AG09319 (cell line): ENCODE results near the gene PARP3.

Experiments used
- DNase-seq: peaks from one replicate; pipeline ENCODE4 v3.0.0-alpha.2; 2010; ENCODE audit warnings: low read depth; ENCODE audit errors: extremely low read depth
- TF ChIP-seq, protein P1 (sequence below): IDR thresholded peaks from 2 replicates; pipeline ENCODE4 v1.5.1; 2011; ENCODE audit warnings: low read depth, mild to moderate bottlenecking, inconsistent platforms, low read length, moderate library complexity

The PARP3 gene

DNA sequence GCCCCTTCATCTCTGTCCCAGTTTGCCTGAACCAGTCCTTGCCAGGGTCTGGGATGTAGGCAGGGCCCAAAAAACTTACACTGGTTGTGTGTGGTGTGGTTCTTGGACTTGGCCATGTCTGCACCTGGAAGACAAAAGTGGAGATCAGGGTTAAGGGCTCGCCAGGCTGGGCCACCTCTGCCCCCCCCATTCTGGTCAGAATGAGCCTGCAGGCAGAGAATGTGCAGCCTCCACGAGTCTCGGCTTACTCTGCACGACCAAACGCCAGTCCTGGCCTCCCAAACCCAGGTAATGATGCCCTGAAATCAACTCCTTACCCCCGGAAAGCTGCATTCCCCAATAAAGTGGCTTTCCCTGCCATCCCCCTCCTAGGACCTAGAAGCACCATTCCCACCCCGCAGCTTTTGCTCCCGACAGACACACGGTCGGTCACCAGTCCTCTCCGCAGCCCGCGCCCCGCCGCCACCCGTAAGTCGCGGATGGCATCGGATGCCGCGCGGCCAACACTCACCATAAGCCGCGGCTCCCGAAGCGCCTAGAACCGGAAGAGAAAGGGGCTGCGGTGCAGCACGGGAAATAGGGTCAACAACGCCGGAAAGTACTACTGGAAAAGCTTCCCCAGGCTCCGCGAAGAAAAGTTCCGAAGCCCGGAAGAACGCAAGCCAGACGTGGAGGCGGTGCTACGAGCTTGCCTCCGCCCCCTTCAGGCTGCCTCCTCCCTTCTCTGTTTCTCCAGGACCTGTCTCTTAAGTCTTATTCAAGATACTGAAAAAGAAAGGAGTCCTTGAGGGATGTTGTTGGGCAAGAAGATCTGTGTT is 53.4 kb downstream of the PARP3 start, which contains the start of gene RPL29:
Gene RPL29 (minus strand): TSS at position 550 of the 818 bp plus-strand sequence. CDS start 434 bp downstream, at position 116.
- peak; percentile 88 for DNase-seq
- TF ChIP-seq, protein P1, sequence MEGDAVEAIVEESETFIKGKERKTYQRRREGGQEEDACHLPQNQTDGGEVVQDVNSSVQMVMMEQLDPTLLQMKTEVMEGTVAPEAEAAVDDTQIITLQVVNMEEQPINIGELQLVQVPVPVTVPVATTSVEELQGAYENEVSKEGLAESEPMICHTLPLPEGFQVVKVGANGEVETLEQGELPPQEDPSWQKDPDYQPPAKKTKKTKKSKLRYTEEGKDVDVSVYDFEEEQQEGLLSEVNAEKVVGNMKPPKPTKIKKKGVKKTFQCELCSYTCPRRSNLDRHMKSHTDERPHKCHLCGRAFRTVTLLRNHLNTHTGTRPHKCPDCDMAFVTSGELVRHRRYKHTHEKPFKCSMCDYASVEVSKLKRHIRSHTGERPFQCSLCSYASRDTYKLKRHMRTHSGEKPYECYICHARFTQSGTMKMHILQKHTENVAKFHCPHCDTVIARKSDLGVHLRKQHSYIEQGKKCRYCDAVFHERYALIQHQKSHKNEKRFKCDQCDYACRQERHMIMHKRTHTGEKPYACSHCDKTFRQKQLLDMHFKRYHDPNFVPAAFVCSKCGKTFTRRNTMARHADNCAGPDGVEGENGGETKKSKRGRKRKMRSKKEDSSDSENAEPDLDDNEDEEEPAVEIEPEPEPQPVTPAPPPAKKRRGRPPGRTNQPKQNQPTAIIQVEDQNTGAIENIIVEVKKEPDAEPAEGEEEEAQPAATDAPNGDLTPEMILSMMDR, result peak; percentile 4; the same call in 1 of the 2 replicates

DNA sequence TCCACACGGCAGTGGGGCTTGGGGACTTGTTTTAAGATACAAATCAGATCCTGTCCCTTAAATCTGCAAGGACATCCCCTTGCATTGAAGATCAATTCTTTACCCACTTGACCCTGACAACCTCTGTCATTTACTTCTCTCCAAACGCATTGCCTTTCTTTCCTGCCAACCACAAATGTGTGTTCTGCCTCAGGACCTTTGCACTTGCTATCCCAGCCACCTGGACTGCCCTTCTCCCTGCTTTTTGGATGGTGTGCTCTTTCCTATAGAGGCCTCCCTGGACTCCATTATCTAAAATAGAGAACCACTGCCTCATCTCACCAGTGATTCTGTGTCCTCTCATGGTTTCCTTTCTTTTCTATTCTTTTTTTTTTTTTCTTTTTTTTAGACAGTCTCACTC is 55.0 kb downstream of the PARP3 start:
- TF ChIP-seq, protein P1, result no peak
- DNase-seq, result no peak

DNA sequence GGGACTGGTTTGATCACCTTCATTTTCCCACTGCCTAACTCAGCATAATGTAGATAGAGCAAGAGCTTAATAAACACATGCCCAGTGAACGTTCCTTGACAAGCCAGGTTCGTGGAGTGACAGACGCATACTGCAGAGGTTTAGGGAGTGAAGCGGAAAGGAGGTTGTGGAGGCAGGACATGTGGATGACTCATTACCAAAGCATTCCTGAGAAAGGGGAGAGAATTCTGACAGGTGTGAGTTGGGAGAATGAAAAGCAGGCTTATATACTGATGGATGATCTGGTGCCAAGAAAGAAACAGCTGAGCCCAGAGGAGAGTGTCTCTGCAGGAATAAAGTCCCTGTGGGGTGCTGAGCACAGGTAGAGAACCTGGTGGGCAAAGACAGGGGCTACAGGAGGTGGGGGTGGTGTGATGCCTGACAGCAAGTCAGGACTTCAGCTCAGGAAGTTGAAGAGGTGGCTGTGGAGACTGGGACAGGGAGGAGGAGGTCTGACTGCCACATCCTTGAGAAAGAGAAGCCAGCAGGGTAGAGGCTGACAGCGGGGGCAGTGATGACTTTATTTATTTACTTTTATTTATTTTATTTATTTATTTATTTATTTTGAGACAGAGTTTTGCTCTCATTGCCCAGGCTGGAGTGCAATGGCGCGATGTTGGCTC is 55.9 kb downstream of the PARP3 start:
- TF ChIP-seq, protein P1, result no peak
- DNase-seq, result no peak
